Stimulated activated naive B cell treated with anti-CD40 and anti-IgM and Interleukin-4, amounts not matched to agents 10 μg/mL and 1 μg/mL and 100 μg/mL, for 72 hours (primary cell): ENCODE results near the gene DHRS12.

ENCODE experiments used
- ATAC-seq, 2 donors: fragments of 150-1000 bp; cut with Tn5 transposase; replicated peaks; 2 replicates each; pipeline ENCODE4 v1.10.0; 2021; ENCODE audit warnings: moderate library complexity in 1 of 2
- DNase-seq: peaks from one replicate; pipeline ENCODE4 v3.0.0; 2021
- H3K27ac Mint-ChIP-seq: one replicate; pipeline ENCODE4 v1.8.0; 2022; ENCODE audit warnings: mild to moderate bottlenecking, mixed read lengths
- H3K27me3 Mint-ChIP-seq, 2 donors: one replicate each; pipeline ENCODE4 v1.8.0; 2022; ENCODE audit warnings: mixed read lengths in 2 of 2
- H3K36me3 Mint-ChIP-seq, 2 donors: one replicate each; pipeline ENCODE4 v1.8.0; 2022; ENCODE audit warnings: mixed read lengths in 2 of 2, mild to moderate bottlenecking in 1 of 2
- H3K4me1 Mint-ChIP-seq, 2 donors: one replicate each; pipeline ENCODE4 v1.8.0; 2022; ENCODE audit warnings: mixed read lengths in 2 of 2, mild to moderate bottlenecking in 1 of 2
- H3K4me3 Mint-ChIP-seq, 2 donors: one replicate each; pipeline ENCODE4 v1.8.0; 2022; ENCODE audit warnings: mild to moderate bottlenecking in 2 of 2, mixed read lengths in 2 of 2, moderate library complexity in 1 of 2
- H3K9me3 Mint-ChIP-seq, 2 donors: one replicate each; pipeline ENCODE4 v1.8.0; 2022; ENCODE audit warnings: mixed read lengths in 2 of 2, mild to moderate bottlenecking in 1 of 2

The DHRS12 gene

GRCh38 chr13:51771418-51772104, 32.4 kb downstream of the DHRS12 start:
- Mint-ChIP-seq H3K27ac (peak overlapping the region; percentile 43), H3K27me3 (no peaks in the 10 kb centered on the region), H3K9me3 (no peaks in the 10 kb centered on the region), H3K4me1 (peaks cover 10 to 12% of the 10 kb centered on the region in 2 donors), H3K4me3 (no peak overlapping the region), H3K36me3 (peaks cover 13 to 23% of the 10 kb centered on the region in 2 donors)
- no peak for DNase-seq
- ATAC-seq: no peak

GRCh38 chr13:51770681-51771417, 33.1 kb downstream of the DHRS12 start:
- Mint-ChIP-seq H3K36me3 (peaks cover 17 to 27% of the 10 kb centered on the region in 2 donors), H3K27ac (peak overlapping the region; percentile 51)
- peak; percentile 50 to 58 for ATAC-seq

GRCh38 chr13:51770160-51770559, 33.8 kb downstream of the DHRS12 start:
- ATAC-seq (no peak), DNase-seq (no peak)
- no peak overlapping the region for H3K4me3 Mint-ChIP-seq
- H3K36me3 Mint-ChIP-seq: peaks cover 17 to 27% of the 10 kb centered on the region in 2 donors
- H3K27ac Mint-ChIP-seq: peak overlapping the region; percentile 51
- no peaks in the 10 kb centered on the region for H3K27me3 Mint-ChIP-seq
- H3K4me1 Mint-ChIP-seq: peaks cover 16 to 24% of the 10 kb centered on the region in 2 donors
- H3K9me3 Mint-ChIP-seq: no peaks in the 10 kb centered on the region

More at GRCh38 chr13:51770681-51771417, 33.1 kb downstream of the DHRS12 start:
- peaks cover 12 to 17% of the 10 kb centered on the region in 2 donors for H3K4me1 Mint-ChIP-seq
- no peak overlapping the region for H3K4me3 Mint-ChIP-seq
- H3K27me3 Mint-ChIP-seq: no peaks in the 10 kb centered on the region
- no peaks in the 10 kb centered on the region for H3K9me3 Mint-ChIP-seq
- no peak for DNase-seq

DNA sequence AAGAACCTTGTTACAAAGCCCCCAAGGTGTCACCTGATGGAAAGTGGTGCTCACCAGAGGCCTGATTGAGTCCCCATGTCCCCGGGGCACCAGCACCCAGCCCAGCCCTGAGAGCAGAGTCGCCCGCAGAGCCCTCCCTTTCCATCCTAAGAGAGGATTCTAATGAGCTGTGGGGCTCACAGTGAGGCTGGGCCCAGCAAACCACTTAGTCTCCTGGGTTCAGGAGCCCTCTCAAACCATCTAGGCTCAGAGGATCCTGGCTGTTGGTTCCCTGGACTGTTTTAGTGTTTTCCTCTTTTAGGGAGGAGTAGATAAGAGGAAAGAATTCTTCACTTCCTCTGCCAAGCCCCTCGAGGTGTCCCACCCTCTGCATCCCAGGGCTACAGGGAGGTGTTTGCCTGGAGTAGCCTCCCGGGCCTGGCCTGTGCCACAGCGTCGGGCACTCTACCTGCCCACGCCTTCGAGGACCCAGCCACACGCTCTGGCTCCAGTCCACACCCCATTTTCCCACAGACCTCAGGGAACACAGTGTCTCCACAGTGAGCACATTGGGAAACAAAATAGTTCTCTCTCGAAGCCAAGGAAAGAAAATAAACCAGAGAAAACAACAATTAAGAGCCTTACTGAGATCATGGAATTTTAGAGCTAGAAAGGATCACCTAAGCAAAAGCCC, 34.4 kb downstream of the DHRS12 start:
- ATAC-seq: no peak
- no peaks in the 10 kb centered on the region for H3K9me3 Mint-ChIP-seq
- no peaks in the 10 kb centered on the region for H3K27me3 Mint-ChIP-seq
- H3K4me1 Mint-ChIP-seq: peaks cover 22 to 30% of the 10 kb centered on the region in 2 donors
- DNase-seq: no peak
- H3K27ac Mint-ChIP-seq: peak overlapping the region; percentile 14
- H3K36me3 Mint-ChIP-seq: peaks cover 17 to 27% of the 10 kb centered on the region in 2 donors
- H3K4me3 Mint-ChIP-seq: no peak overlapping the region

GRCh38 chr13:51768976-51769375, 35.0 kb downstream of the DHRS12 start:
- H3K4me1 Mint-ChIP-seq: peaks cover 27 to 36% of the 10 kb centered on the region in 2 donors
- H3K27me3 Mint-ChIP-seq: no peaks in the 10 kb centered on the region
- no peak for DNase-seq
- no peak for ATAC-seq
- H3K9me3 Mint-ChIP-seq: no peaks in the 10 kb centered on the region
- H3K36me3 Mint-ChIP-seq: peaks cover 17 to 27% of the 10 kb centered on the region in 2 donors
- peak overlapping the region; percentile 51 for H3K27ac Mint-ChIP-seq
- H3K4me3 Mint-ChIP-seq: no peak overlapping the region

- no peak for ATAC-seq
- Mint-ChIP-seq H3K27ac (peak overlapping the region; percentile 51), H3K4me1 (peaks cover 28 to 38% of the 10 kb centered on the region in 2 donors), H3K4me3 (no peak overlapping the region), H3K27me3 (no peaks in the 10 kb centered on the region), H3K9me3 (no peaks in the 10 kb centered on the region), H3K36me3 (peaks cover 17 to 27% of the 10 kb centered on the region in 2 donors)
- no peak for DNase-seq
Observed at GRCh38 chr13:51768378-51768921, 35.5 kb downstream of the DHRS12 start.

DNA sequence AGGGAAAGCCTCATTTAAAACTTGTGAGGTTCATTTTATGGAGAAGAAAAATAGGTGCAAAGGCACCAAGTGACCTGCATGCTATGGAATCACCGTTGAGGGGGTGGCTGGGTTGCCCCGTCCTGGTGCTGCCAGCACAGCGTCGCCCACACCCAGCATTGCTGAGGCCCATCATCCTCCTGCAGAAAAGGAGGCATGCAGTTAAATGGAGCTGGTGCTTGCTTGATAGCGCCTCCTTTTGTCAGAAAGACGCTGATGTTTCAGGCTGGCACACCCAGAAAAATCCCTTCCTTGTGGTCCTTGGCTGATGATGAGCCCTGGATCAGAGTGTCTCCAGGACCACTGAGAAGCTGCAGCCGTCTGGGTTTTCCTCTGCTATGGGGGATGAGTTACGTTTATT, 36.9 kb downstream of the DHRS12 start:
- peak overlapping the region; percentile 20 for H3K27ac Mint-ChIP-seq
- ATAC-seq (no peak), DNase-seq (no peak)
- no peaks in the 10 kb centered on the region for H3K9me3 Mint-ChIP-seq
- H3K36me3 Mint-ChIP-seq: peaks cover 24 to 38% of the 10 kb centered on the region in 2 donors
- H3K27me3 Mint-ChIP-seq: no peaks in the 10 kb centered on the region
- no peak overlapping the region for H3K4me3 Mint-ChIP-seq
- H3K4me1 Mint-ChIP-seq: peaks cover 41 to 52% of the 10 kb centered on the region in 2 donors

DNA sequence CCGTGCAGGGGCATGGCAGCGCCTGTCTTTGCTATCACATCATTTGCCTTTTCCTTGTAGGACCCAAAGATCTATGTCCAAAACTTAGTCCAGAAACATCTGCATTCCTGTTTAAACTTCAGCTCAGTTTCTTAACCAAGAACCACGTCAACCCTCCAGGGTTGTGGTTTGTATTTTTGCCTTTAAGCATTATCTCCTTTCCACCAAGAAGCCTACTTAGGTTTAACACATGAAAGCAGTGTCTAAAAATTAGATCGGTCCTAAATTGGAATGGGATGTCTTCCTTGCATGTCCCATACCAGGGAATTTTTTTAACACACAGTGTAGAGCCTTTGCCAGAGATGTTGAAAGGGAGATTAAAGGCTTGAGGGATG, 38.8 kb downstream of the DHRS12 start:
- Mint-ChIP-seq H3K4me3 (peak overlapping the region; percentile 81 to 87), H3K27me3 (no peaks in the 10 kb centered on the region), H3K9me3 (no peaks in the 10 kb centered on the region), H3K4me1 (peaks cover 39 to 59% of the 10 kb centered on the region in 2 donors), H3K36me3 (peaks cover 29 to 47% of the 10 kb centered on the region in 2 donors), H3K27ac (peak overlapping the region; percentile 94)
- no peak for DNase-seq
- ATAC-seq: no peak

- Mint-ChIP-seq H3K9me3 (no peaks in the 10 kb centered on the region), H3K27me3 (no peaks in the 10 kb centered on the region), H3K4me1 (peaks cover 36 to 59% of the 10 kb centered on the region in 2 donors), H3K36me3 (peaks cover 32 to 50% of the 10 kb centered on the region in 2 donors), H3K27ac (peak overlapping the region; percentile 94), H3K4me3 (peak overlapping the region; percentile 81 to 87)
- DNase-seq (peak; percentile 67), ATAC-seq (peak; percentile 92 to 94)
Observed at GRCh38 chr13:51764184-51765141, 39.5 kb downstream of the DHRS12 start.

DNA sequence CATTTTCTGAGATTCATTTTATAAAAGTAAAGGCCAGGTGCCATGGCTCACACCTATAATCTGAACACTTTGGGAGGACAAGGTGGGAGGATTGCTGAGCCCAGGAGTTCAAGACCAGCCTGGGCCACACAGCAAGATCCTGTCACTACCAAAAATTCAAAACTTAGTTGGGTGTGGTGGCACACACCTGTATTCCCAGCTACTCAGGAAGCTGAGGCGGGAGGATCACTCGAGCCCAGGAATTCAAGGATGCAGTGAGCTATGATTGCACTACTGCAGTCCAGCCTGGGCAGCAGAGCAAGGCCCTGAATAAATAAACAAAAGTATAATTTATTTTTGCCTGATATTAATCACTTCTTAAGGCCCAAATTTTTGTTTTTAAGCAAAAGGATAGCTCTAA, 40.5 kb downstream of the DHRS12 start:
- Mint-ChIP-seq H3K27ac (peak overlapping the region; percentile 85), H3K36me3 (peaks cover 35 to 53% of the 10 kb centered on the region in 2 donors), H3K9me3 (no peaks in the 10 kb centered on the region), H3K27me3 (no peaks in the 10 kb centered on the region), H3K4me3 (no peak overlapping the region), H3K4me1 (peaks cover 36 to 55% of the 10 kb centered on the region in 2 donors)
- DNase-seq: no peak
- ATAC-seq: no peak

DNA sequence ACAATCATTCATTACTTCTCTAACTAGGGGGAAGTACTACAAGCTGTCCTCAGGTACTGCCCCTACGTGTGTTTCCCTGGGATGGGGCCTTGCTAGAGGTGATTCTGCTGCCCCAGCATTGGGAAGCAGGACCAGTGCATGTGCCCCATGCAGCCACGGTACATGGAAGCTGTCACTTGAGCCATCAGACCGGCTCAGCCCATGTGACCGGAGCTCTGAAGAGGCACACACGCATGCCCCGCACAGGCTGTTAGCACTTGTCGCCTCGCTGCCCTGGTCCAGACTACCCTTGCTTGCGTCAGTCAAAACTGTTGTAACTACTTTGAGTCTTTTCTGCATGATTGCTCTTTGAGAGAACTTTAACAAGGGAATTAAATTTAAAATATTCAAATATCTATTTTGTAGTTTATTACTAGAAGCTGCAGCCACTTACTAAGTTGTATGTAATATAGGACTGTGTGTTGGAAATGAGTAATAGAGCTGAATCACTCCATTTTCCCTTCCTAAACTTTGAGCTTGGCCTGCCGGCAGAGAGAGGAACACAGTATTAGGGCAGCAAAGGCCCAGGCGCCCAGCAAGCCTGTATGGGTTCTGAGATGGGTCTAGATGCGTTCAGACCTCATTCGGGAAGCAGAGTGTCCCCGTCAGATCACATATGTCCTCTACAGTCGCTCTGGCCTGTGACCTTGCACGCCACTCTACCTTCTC, 42.2 kb downstream of the DHRS12 start:
- peaks cover 36 to 49% of the 10 kb centered on the region in 2 donors for H3K4me1 Mint-ChIP-seq
- DNase-seq (no peak), ATAC-seq (no peak)
- H3K36me3 Mint-ChIP-seq: peaks cover 30 to 49% of the 10 kb centered on the region in 2 donors
- no peaks in the 10 kb centered on the region for H3K9me3 Mint-ChIP-seq
- H3K4me3 Mint-ChIP-seq: no peak overlapping the region
- peak overlapping the region; percentile 57 for H3K27ac Mint-ChIP-seq
- H3K27me3 Mint-ChIP-seq: no peaks in the 10 kb centered on the region

DNA sequence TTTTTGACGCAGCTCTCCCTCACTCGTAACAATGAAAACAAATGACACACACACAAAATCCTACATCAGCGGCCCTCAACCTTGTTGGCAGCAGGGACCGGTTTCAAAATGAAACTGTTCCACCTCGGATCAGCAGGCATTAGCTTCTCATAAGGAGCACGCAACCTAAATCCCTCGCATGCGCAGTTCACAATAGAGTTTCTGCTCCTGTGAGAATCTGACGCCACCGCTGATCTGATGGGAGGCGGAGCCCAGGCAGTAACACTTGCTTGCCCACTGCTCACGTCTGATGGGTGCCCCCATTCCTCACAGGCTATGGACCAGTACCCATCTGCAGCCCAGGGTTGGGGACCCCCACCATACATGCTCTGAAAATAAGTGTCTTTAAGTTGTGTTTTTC, 43.4 kb downstream of the DHRS12 start:
- Mint-ChIP-seq H3K27me3 (no peaks in the 10 kb centered on the region), H3K4me1 (peaks cover 32 to 40% of the 10 kb centered on the region in 2 donors), H3K36me3 (peaks cover 31 to 51% of the 10 kb centered on the region in 2 donors), H3K27ac (peak overlapping the region; percentile 20), H3K9me3 (no peaks in the 10 kb centered on the region), H3K4me3 (no peak overlapping the region)
- DNase-seq (no peak), ATAC-seq (no peak)

- H3K4me1 Mint-ChIP-seq: peaks cover 20 to 26% of the 10 kb centered on the region in 2 donors
- no peak for ATAC-seq
- no peak for DNase-seq
- no peaks in the 10 kb centered on the region for H3K27me3 Mint-ChIP-seq
- H3K4me3 Mint-ChIP-seq: no peak overlapping the region
- H3K36me3 Mint-ChIP-seq: peaks cover 31 to 54% of the 10 kb centered on the region in 2 donors
- H3K9me3 Mint-ChIP-seq: no peaks in the 10 kb centered on the region
- H3K27ac Mint-ChIP-seq: no peak overlapping the region
Observed at GRCh38 chr13:51759240-51759639, 44.7 kb downstream of the DHRS12 start.
